HG02678 (cell line): Measurements from ENCODE around the gene MAST4.

Experiments
- ATAC-seq: cut with Tn5 transposase; IDR thresholded peaks from one replicate; pipeline ENCODE4 v1.9.1; 2021; ENCODE audit warnings: mild to moderate bottlenecking, moderate library complexity; ENCODE audit not compliant: unreplicated experiment

Gene MAST4

DNA sequence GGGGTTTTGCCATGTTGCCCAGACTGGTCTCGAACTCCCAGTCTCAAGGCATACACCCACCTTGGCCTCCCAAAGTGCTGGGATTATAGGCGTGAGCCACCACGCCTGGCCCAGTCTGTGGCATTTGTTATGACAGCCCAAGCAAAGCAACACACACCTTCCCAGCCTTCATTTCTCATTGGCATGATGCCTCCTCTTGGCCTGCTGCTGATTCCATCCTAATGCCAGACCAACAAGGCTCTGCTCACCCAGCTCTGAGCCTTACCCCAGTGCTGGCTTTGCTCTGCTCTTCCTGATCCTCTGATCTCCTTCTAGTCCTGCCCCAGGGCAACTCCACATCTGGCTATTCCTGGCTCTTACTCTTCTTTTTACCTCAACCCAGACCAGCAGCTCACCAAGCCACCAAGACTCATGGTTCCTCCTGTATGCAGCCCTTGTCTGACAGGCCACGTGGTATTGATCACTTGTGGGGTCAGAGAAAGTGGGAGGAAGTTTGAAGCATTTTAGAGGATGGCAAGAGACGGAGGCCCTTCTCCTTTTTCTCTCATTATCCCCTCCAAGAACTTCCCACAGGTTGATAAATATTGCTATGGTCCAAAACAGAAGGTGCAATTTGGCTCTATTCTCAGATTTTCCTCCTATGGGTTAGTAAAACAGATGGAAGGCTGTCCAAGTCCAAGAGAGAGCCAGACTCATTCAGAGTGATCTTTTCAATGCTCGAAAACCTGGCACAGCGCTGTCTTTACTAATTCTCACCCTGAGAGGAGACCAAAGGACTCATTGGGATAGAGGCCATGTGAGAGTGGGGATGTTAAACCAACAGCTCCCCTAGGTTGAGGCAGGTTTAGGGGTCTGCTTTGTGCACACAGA lies 599.4 kb downstream of the MAST4 start:
- peak; percentile 27 for ATAC-seq

DNA sequence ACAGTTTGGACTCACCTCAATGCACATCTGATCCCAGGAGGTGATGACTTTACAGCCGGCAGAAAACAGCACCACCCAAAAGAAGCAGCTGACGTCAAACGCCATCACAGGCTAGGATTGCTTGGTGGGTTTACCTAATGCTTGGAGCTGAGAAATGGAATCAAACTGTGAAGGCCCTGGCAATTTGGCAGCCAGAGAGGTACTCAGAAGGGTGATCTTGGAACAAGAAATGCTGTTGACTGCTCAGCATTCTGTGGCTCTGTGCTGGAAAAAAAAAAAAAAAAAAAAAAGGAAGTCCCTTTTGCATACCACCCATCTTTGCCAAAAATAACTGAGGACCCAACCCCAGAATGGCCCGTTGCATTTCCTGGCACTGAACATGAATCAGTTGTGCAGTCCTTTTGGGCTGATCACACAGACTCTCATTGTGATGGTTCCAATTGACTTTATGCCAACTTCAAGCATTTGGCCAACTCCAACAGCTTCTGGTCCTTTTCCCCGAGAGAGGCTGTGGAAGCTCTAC lies 600.4 kb downstream of the MAST4 start, which contains the start of gene CD180:
CD180 (minus strand) TSS at position 263 of the 523 bp plus-strand sequence; CDS start at position 105, 158 bp downstream.
- peak; percentile 35 for ATAC-seq

DNA sequence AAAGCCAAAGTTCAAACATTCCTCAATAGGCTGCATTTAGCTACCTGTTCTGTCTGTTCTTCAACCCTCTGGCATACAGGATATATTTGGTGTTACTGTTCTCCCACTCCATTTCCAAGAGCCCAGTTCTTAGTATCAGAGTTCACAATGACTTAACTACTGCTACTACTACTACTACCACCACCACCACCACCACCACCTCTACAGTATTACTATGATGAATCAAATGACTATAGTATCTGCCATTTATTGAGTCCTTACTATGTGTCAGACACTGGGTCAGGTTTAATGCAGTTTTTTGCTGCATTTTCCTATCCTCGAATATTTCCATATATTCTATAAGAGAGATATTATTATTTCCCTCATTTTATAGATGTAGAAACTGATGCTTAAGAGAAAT lies 601.3 kb downstream of the MAST4 start:
- no peak for ATAC-seq

DNA sequence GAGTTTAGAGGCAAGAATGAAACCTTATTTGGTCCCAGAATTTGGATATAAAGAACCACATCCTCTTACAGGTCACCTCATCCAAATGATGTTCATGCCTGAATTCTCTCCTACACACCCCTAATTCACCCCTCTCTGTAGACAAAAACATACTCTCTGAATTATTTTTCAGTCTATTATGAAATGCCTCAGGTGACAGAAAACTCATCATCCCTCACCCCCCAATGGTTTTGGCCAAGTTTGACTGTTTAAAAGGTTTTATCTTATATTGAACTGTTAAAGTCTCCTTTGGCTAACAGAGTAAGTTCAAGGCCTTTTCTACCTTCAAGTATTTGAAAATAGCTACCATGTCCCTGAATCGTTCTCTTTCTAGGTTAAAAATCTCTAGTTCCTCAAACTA lies 602.7 kb downstream of the MAST4 start:
- no peak for ATAC-seq

DNA sequence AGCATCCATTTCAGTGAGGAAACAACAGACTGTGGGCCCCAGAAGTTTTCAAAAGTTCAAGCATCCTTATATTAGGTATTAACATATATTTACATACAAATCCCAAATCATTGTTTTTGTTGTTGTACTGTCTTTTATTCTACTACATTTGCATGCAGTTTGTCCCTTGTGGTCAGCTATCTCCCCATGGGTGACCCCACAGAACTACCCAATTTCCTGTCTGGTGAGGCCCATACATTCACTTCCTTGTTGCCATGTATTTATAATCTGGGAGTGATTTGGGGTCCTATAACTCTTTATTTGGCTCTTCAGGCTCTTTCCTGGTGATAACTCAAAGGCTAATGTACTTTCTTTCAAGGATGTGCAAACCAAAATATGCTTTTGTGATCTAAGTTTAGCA lies 603.7 kb downstream of the MAST4 start:
- no peak for ATAC-seq

DNA sequence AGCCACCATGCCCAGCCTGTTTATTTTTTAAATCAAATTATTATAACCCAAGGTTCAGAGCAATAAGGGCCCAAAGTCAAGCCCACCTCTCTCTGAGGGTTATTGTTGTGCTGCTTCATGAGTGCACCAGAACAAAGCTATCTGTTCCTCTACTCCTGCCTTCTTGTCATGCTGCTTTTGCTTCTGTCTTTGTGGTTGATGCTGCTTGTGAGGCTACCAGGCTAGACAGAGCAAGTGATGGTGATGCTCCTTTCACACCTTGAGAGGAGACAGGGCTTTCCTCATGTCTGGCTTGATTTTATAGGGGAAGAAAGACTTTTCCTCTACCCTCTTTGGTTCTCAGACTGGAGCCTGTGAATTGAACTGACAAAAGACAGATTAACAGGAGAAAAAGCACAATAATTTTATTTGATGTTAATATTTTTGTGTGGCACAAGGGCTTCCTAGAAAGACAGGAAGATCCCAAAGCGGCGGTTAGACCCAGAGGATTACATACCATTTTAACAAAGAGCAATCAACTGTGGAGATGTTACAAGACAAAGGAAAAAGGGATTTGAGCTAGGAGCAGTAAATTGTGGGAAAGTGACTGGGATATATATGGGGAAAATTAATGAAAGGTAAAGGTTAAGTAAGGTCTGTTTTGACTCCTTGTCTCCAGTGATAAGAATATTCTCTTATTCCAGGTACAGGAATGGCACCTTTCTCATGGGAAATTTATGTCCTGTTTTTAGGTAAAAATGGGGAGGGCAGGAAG lies 604.8 kb downstream of the MAST4 start:
- ATAC-seq = peak; percentile 30

DNA sequence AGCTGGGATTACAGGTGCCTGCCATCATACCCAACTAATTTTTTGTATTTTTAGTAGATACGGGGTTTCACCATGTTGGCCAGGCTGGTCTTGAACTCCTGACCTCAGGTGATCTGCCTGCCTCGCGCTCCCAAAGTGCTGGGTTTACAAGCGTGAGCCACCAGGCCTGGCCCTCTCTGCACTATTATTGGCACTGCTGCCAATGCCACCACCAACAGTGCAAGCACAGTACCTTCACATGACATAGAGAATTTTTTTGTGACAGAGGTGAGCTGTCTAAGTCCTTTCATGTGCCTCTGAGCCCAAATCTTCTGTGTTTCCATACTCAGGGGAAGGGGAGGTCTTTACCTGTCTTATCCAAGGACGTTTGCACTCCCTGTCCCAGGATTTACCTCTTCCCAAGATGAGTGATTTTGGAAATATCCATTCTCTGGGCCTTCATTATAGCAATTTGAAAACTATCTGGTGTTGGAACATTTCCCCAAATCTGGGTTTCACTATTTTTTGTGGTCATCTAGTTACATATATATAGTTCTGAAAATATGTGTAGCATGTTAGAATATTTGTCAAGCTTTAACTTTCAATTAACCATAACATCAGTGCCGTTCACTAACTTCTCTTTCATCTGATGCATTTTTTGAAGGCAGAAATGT lies 605.8 kb downstream of the MAST4 start:
- ATAC-seq = peak; percentile 16

DNA sequence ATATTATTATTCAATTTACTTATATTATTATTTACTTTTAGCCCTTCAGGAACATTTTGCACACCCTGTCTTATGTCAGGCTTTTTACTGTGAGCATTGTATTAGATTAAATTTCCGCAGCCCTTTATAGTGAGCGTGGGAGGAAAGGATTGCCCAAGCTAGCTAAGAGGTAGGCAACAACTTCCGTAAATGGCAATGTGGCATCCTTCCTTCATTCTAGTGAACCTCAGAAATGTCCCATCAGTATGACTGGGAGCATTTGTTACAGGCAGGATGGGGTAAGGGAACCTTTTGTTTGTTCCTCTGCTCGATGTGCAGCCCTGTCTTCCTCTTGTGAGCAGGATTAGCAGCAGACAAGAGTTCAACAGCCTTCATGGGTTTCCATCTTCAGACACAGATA lies 606.6 kb downstream of the MAST4 start:
- no peak for ATAC-seq

DNA sequence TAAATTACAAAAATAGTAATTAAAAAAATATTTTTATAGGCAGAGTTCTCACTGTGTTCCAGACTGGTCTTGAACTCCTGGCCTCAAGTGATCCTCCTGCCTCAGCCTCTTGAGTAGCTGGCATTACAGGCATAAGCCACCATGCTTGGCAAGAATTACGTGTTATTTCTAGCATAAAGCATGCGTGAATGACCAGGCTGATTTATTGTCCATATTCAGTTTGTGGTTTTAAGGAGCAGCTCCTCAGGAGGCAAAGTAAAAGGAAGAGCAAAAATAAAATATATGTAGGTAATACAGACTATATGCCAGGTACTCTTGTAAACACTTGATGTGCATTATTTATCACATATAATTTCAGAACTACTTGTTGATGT lies 607.5 kb downstream of the MAST4 start:
- ATAC-seq = no peak

DNA sequence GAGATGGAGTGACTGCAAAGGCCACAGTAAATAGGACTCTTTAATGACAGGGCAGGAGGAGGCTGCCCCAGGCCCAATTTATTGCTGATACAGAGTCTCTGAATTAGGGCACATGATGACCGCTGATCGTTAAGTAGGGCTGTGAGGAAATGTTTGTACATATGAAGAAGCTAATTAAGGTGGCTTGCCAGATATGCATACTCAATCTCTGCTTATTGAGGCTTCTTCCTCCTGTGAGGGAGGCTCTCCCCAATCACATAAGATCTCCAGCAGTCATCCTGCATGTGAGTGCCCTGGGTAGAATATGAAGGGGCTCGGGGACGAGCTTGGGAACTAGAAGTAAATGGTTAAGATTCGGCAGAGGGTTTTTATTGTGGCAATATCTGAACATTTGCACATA lies 608.6 kb downstream of the MAST4 start:
- no peak for ATAC-seq

DNA sequence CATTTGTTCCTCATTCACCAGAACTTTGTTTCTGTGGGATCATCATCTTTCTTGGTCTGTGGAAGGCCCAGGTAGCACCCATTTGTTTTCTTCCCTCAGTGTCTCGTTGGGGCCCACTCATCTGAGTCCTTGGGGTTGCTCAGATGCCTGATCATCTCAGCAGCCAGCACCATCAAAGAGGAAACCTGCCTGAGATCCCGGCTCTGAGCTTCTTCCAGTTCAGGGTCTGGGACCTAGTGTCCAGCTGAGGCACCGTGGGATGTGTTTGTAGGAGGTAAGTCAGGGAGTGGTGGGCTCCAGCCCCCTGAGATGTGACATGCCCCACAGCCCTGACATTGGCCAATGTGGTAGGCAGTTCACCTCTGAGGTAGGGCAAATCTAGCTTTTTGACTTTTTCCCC lies 609.8 kb downstream of the MAST4 start:
- no peak for ATAC-seq

DNA sequence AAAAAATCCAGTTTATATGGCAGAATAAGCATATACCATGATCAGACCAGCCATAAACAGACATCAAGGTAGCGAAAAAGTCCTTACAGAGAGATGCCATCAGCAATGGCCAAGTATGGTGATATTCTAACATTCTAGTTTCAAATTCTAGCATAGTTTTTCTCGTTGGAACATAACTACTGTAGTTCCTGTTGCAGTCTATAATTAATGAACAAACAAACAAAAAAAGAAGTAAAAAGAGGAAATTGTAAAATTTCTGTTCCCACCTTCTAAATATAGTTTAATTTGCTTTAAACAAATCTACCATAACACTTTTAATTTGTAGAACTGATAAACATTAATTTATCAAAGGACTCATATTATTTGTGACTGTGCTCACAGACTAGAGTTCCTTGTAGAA lies 610.3 kb downstream of the MAST4 start:
- peak; percentile 36 for ATAC-seq

DNA sequence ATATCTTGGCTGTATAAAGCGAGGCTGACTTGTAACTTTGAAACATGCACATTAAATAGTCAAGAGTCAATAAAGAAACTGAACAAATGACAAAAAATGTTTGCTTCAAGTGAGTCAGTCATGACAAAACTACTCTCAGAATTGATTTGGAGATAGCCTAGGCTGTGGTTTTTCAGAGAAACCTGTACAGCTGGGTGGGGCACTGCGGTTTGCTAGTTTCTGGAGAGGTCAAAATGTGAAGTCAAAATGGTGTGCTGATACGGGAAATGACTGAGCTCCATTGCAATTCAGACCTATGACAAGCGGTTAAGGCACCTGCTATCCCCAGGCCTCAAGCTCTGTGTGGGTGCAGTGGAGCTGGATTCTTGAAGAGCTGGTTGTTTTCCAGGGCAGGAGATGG lies 610.7 kb downstream of the MAST4 start:
- peak; percentile 82 for ATAC-seq

DNA sequence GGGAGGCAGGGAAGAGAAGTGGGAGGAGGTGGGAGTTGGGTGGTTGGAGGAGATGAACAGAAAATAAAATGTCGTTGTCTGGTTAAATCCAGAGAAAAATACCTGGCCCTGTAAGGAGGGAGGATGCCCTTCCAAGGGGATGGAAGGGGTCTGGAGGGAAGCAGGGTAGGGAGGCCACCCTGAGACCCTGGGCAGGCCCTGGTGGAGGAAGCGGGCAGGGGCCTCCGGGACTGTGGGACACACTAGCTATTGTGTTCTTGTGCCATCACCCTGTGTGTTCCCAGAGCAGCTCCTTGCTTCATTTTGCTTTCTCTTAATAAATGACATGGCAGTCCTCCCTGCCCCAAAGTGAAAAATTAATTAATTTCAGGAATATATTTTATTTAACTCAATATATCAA lies 612.2 kb downstream of the MAST4 start:
- ATAC-seq = no peak

DNA sequence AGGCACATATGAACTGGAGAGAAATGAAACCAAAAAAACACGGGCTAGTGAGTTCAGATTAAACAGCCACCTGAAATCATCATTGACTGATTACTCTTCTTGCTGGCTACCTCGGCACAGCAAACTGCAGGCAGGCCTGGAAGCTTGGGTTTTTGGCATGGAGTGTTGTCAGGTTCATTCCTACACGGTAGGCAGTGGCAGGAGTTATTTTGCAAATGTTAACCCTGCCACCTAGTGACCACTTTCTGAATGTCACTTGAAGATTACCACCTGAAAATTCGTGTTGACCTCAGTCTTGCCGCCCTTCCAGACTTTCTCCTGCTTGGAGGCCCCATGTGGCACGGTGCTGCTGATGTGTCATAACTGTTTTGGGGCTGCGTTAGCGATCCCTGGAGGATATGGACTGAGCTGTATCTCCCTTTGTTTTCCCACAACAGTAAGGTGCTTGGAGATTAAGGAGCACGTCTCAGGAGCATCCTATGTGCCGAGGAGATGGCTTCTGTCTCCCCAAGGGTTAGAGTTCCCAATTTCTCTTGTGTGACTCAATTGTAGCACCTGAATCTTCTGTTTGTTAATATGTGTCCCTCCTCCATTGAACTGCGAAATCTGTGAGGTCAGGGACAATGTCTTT lies 613.1 kb downstream of the MAST4 start:
- peak; percentile 33 for ATAC-seq

DNA sequence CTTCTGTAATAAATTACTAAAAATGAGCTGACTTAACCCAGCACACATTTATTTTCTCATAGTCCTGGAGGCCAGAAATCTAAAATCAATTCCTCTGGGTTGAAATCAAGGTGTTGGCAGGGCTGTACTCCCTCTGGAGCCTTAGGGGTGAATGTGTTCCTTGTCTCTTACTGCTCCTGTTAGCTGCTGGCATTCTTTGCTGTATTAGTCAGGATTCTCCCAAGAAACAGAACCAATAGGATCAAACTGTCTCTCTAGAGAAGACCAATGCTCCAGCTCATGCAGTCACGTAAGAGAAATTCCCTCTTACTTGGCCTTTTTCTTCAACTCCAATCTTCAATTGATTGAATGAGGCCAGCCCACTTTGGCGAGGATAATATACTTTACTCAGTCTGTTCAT lies 615.7 kb downstream of the MAST4 start:
- no peak for ATAC-seq

DNA sequence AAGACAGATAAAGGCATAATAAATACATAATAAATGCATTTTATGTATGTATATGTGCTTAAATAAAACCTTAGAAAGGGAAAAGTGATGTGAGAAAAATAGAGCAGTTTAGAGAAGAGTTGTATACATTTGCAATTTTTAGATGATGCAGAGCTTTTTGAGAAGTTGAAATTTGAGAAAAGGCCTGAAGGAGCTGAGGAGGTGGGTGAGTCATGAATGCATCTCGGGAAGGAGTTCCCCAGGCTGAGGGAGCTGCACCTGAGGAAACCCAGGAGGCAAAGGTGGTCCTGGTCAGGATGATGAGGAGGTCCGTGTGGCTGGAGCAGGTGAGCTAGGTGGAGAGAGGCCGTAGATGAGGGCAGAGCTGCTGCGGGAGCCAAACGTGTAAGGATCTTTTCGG lies 617.8 kb downstream of the MAST4 start:
- no peak for ATAC-seq

DNA sequence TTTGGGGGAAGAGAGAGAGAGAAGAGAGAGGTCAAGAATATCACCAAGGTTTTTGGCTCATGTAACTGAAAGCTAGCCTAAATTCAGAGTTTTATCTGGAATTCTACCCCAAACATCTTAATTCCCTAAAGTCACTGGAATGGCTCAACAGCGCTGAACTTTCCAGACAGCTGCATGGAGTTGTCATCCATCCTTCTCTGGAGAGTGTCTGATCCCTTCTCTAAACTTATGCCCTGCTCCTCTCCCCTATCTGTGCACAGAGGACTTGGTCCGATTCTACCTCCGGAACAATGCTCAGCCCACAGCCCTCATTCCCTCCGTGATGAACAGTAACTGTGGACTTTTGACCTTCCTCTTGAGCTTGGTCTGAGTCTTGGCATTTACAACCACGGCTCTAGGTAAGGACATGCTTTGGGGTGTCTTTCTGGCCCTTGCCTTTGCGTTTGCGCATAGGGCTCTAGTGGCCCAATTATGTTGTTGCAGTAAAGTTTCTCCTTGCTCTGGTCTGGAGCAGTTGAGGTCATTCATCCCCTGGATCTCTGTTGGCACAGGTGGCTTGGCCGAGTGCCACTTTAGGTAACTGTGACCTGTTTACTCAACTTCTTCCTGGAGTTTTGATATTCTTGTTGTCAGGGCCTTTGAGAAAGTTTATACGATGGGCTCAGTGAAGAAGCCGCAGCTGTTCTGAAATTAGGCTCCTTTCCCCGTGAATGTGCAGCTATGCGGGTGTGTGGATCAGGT lies 618.7 kb downstream of the MAST4 start:
- no peak for ATAC-seq

DNA sequence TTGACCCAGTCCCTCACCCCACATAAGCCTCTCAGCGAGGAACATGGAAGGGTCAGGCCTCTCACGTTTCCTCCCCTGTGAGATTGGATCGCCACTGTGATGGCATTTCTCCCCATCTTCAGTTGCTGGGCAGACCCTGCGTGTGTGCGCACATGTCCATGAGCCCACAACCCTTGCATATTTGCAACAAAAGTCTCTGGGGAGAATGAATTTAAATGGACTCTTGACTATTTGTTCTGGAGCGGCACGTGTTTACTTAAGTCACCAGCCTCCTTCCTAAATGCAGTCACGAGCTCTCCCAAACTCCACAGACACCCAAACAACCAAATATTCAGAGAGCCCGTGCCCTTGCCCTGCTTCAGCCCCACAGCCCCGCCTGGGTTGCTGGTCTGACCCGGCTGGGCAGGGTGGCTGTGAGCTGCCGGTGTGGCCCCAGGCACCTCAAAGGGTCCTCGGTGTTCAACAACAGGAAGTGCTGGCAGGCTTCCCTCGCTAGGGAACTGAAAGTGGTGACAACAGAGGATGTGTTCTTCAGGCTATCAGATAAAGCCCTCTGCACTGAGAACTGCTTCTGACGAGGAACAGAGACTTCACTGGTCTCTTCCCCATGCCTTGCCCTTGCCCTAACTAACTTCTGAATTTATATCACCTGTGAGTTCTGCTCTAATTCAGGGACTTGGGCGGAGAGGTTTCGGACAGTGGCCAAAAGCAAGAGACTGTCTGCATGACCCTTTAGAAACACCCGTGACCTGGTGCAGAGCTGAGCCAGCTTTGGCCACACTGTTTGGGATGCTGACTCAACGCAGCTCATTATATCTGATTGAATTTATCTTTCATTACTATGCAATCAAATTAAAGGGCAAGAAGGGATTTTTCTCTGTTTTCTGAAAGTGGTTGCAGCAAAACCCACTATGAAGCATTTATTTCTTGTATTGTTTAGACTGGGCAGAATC lies 619.6 kb downstream of the MAST4 start:
- peak; percentile 99 for ATAC-seq
